Upper lobe of left lung (tissue), 6 donors: ENCODE data around the gene HADH. TPM values are rescaled to one million over a fixed set of nuclear protein-coding genes. Genes with fewer than 3 reads are reported as not detected.

ENCODE experiments used
- ATAC-seq, 2 donors: fragments of 200-7000 bp; cut with Tn5 transposase; one replicate each; pipeline ENCODE4 v1.9.1; 2022; ENCODE audit warnings: mild to moderate bottlenecking in 2 of 2, moderate library complexity in 2 of 2; ENCODE audit not compliant: low FRiP score in 2 of 2
- DNase-seq, 2 donors: peaks; one replicate each; pipeline ENCODE4 v3.0.0-alpha.2; 2019 to 2020
- H3K27ac ChIP-seq, 4 donors: fragments of 200-600 bp; sonication (generic); one replicate each; pipeline ENCODE4 v1.5.1; 2016 to 2019
- H3K27me3 ChIP-seq, 4 donors: fragments of 200-600 bp; sonication (generic); one replicate each; pipeline ENCODE4 v1.5.1; 2017 to 2019
- H3K36me3 ChIP-seq, 4 donors: fragments of 200-600 bp; sonication (generic); one replicate each; pipeline ENCODE4 v1.5.1; 2016 to 2019
- H3K4me1 ChIP-seq, 4 donors: fragments of 200-600 bp; sonication (generic); one replicate each; pipeline ENCODE4 v1.5.1; 2018 to 2019
- H3K4me3 ChIP-seq, 4 donors: fragments of 200-600 bp; sonication (generic); one replicate each; pipeline ENCODE4 v1.5.1; 2017 to 2019; ENCODE audit warnings: mild to moderate bottlenecking in 2 of 4, moderate library complexity in 1 of 4
- H3K9me3 ChIP-seq, 4 donors: fragments of 200-600 bp; sonication (generic); one replicate each; pipeline ENCODE4 v1.5.1; 2018 to 2019
- CTCF ChIP-seq, 6 experiments: fragments of 450-650 bp in 4 of 6; fragments of 200-600 bp in 2 of 6; sonication (generic) in 2 of 6; IDR thresholded peaks; one replicate each; pipeline ENCODE4 v1.5.1; 2016 to 2019; ENCODE audit warnings: antibody characterized with exemption in 6 of 6
- EP300 ChIP-seq, 4 donors: sonication (generic); formaldehyde crosslinking; IDR thresholded peaks; one replicate each; pipeline ENCODE4 v1.5.1; 2017; ENCODE audit warnings: antibody characterized with exemption in 4 of 4, control low read depth in 2 of 4
- POLR2A ChIP-seq, 4 donors: fragments of 450-650 bp; IDR thresholded peaks; one replicate each; pipeline ENCODE4 v1.5.1; 2016 to 2017; ENCODE audit warnings: antibody characterized with exemption in 4 of 4, mild to moderate bottlenecking in 2 of 4
- POLR2AphosphoS5 ChIP-seq, 2 donors: sonication (generic); formaldehyde crosslinking; IDR thresholded peaks; one replicate each; pipeline ENCODE4 v1.5.1; 2017; ENCODE audit warnings: antibody characterized with exemption in 2 of 2
- WGBS, 2 donors: methylation state at CpG; one replicate each; pipeline ENCODE4 v1.1.5; 2017 to 2018; 5-methylcytosine and 5-hydroxymethylcytosine counted together
- total RNA-seq, 6 donors: library from RNA; depleted of rRNA in 4 of 6; stranded (reverse); fragments of >200 nt in 4 of 6; gene quantifications; one replicate each; pipeline versions ENCODE4 v1.1.0 to v1.2.1, GENCODE V29; 2016 to 2021
- donor health status: DM: no; HTN: no; CAD: no; lungs with moderate emphysema.
- donor health status: DM: no; HTN: yes; CAD: no; lungs with severe emphysema.

HADH gene
- total RNA-seq, 6 donors from 2014 or later, result 27.2 to 57.1 (median 36.1) TPM

- WGBS, 2 donors, result 86 to 100% methylated on average over 3 of the region's 3 CpGs
- no peaks in the 10 kb centered on the region for H3K27me3 ChIP-seq
Measured at GRCh38 chr4:108042927-108043326, 53.2 kb downstream of the HADH start.

GRCh38 chr4:108043526-108043925 is 53.8 kb downstream of the HADH start:
- H3K27ac ChIP-seq, result no peak overlapping the region
- H3K4me1 ChIP-seq, result peaks cover 0 to 10% (median 5%) of the 10 kb centered on the region in 4 donors
- DNase-seq, result no peak
- H3K9me3 ChIP-seq, result no peaks in the 10 kb centered on the region
- no peak for ATAC-seq
- H3K36me3 ChIP-seq, result no peaks in the 10 kb centered on the region
- WGBS, 2 donors, result 73 to 81% methylated on average over 5 of the region's 5 CpGs
- no peaks in the 10 kb centered on the region for H3K27me3 ChIP-seq
- TF ChIP-seq POLR2AphosphoS5 (IDR thresholded peaks at IDR 0.05) (no peak), CTCF (IDR thresholded peaks at IDR 0.05) (no peak), POLR2A (IDR thresholded peaks at IDR 0.05) (no peak), EP300 (IDR thresholded peaks at IDR 0.05) (no peak)
- H3K4me3 ChIP-seq, result no peak overlapping the region

More at GRCh38 chr4:108042927-108043326, 53.2 kb downstream of the HADH start:
- no peak overlapping the region for H3K4me3 ChIP-seq
- H3K36me3 ChIP-seq, result no peaks in the 10 kb centered on the region
- no peak overlapping the region for H3K27ac ChIP-seq
- H3K4me1 ChIP-seq, result peaks cover 0 to 10% (median 5%) of the 10 kb centered on the region in 4 donors
- H3K9me3 ChIP-seq, result no peaks in the 10 kb centered on the region
- ATAC-seq, result no peak
- TF ChIP-seq POLR2A (IDR thresholded peaks at IDR 0.05) (no peak), POLR2AphosphoS5 (IDR thresholded peaks at IDR 0.05) (no peak), EP300 (IDR thresholded peaks at IDR 0.05) (no peak), CTCF (IDR thresholded peaks at IDR 0.05) (no peak)
- no peak for DNase-seq

GRCh38 chr4:108044951-108045686 is 55.4 kb downstream of the HADH start:
- Histone ChIP-seq H3K36me3 (no peaks in the 10 kb centered on the region), H3K27ac (no peak overlapping the region), H3K4me1 (peaks cover 0 to 10% (median 5%) of the 10 kb centered on the region in 4 donors), H3K4me3 (no peak overlapping the region), H3K27me3 (no peaks in the 10 kb centered on the region), H3K9me3 (no peaks in the 10 kb centered on the region)
- ATAC-seq, result no peak
- TF ChIP-seq POLR2A (IDR thresholded peaks at IDR 0.05), result no peak
- TF ChIP-seq EP300 (IDR thresholded peaks at IDR 0.05), result no peak
- TF ChIP-seq POLR2AphosphoS5 (IDR thresholded peaks at IDR 0.05), result no peak
- TF ChIP-seq CTCF (IDR thresholded peaks at IDR 0.05), result no peak
- 73 to 80% methylated on average over 9 of the region's 9 CpGs for WGBS, 2 donors
- DNase-seq, result no peak

- WGBS, 2 donors, result 34 to 36% methylated on average over 3 of the region's 3 CpGs
- H3K27ac ChIP-seq, result no peak overlapping the region
- DNase-seq (peak in 1 of 2 donors; percentile 65), ATAC-seq (peak; percentile 72 to 76)
- no peaks in the 10 kb centered on the region for H3K36me3 ChIP-seq
- H3K4me3 ChIP-seq, result no peak overlapping the region
- H3K27me3 ChIP-seq, result no peaks in the 10 kb centered on the region
- H3K4me1 ChIP-seq, result peaks cover 0 to 10% (median 5%) of the 10 kb centered on the region in 4 donors
- no peaks in the 10 kb centered on the region for H3K9me3 ChIP-seq
- TF ChIP-seq EP300 (IDR thresholded peaks at IDR 0.05), result no peak
- TF ChIP-seq CTCF (IDR thresholded peaks at IDR 0.05), result no peak
- no peak for TF ChIP-seq POLR2AphosphoS5 (IDR thresholded peaks at IDR 0.05)
- no peak for TF ChIP-seq POLR2A (IDR thresholded peaks at IDR 0.05)
Measured at GRCh38 chr4:108045687-108046024, 56.0 kb downstream of the HADH start.

- H3K27me3 ChIP-seq, result no peaks in the 10 kb centered on the region
- 83 to 91% methylated on average over 2 of the region's 2 CpGs for WGBS, 2 donors
- no peaks in the 10 kb centered on the region for H3K36me3 ChIP-seq
- no peak overlapping the region for H3K4me3 ChIP-seq
- H3K27ac ChIP-seq, result no peak overlapping the region
- DNase-seq, result peak in 1 of 2 donors; percentile 81
- H3K9me3 ChIP-seq, result no peaks in the 10 kb centered on the region
- TF ChIP-seq POLR2A (IDR thresholded peaks at IDR 0.05) (no peak), POLR2AphosphoS5 (IDR thresholded peaks at IDR 0.05) (no peak), CTCF (IDR thresholded peaks at IDR 0.05) (no peak), EP300 (IDR thresholded peaks at IDR 0.05) (no peak)
- H3K4me1 ChIP-seq, result peaks cover 0 to 10% (median 5%) of the 10 kb centered on the region in 4 donors
- ATAC-seq, result peak in 1 of 2 donors; percentile 81
Measured at GRCh38 chr4:108047199-108047598, 57.5 kb downstream of the HADH start.
